Body of pancreas (tissue), 4 donors: ENCODE results near the gene URM1. TPM values are rescaled to one million over a fixed set of nuclear protein-coding genes. Genes with fewer than 3 reads are reported as not detected.
A peak's percentile ranks its signal among the peaks of the same experiment; 100 is the strongest.
"Not testable (repeated sequence)": the region's sequence is repeated elsewhere in the genome, so short reads cannot be mapped to it uniquely, and the experiment has no call there.

Experiments
- ATAC-seq: fragments of 150-250 bp; one replicate; pipeline ENCODE4 v1.9.1; 2016
- DNase-seq, 4 donors: peaks; one replicate each; pipeline ENCODE4 v3.0.0-alpha.2; 2019
- H3K27ac ChIP-seq, 4 donors: fragments of 200-600 bp; sonication (generic); 1 replicate in 3 of 4; 2 replicates in 1 of 4; pipeline versions ENCODE4 v1.5.1 to v1.6.1; 2016 to 2019; ENCODE audit warnings: mild to moderate bottlenecking in 1 of 4, mixed read lengths in 1 of 4, moderate library complexity in 1 of 4
- H3K27me3 ChIP-seq, 2 donors: fragments of 200-600 bp; sonication (generic); one replicate each; pipeline ENCODE4 v1.6.0; 2016; ENCODE audit warnings: mild to moderate bottlenecking in 1 of 2
- H3K36me3 ChIP-seq, 2 donors: fragments of 200-600 bp; sonication (generic); replicated peaks in 1 of 2; 2 replicates each; pipeline ENCODE4 v1.5.1; 2016; ENCODE audit warnings: low read depth in 2 of 2; ENCODE audit not compliant: insufficient read depth in 1 of 2
- H3K4me1 ChIP-seq: fragments of 200-600 bp; sonication (generic); one replicate; pipeline ENCODE4 v1.6.0; 2016
- H3K4me3 ChIP-seq, 2 donors: fragments of 200-600 bp; sonication (generic); 1 replicate in 1 of 2; 2 replicates in 1 of 2; pipeline ENCODE4 v1.5.1; 2016 to 2019
- H3K9me3 ChIP-seq, 3 donors: fragments of 200-600 bp; sonication (generic); 1 replicate in 2 of 3; 2 replicates in 1 of 3; pipeline ENCODE4 v1.5.1; 2016
- CTCF ChIP-seq, 7 experiments: fragments of 450-650 bp in 4 of 7; fragments of 200-600 bp in 3 of 7; sonication (generic) in 3 of 7; IDR thresholded peaks; one replicate each; pipeline ENCODE4 v1.5.1; 2016 to 2019; ENCODE audit warnings: antibody characterized with exemption in 7 of 7
- POLR2A ChIP-seq, 3 donors: fragments of 450-650 bp; IDR thresholded peaks; one replicate each; pipeline ENCODE4 v1.6.1; 2016; ENCODE audit warnings: antibody characterized with exemption in 3 of 3, mild to moderate bottlenecking in 2 of 3
- WGBS, 2 donors: methylation state at CpG; one replicate each; pipeline ENCODE4 v1.1.5; 2017; 5-methylcytosine and 5-hydroxymethylcytosine counted together
- intact Hi-C: fragments of 100-400 bp; cut with DNase I; formaldehyde crosslinking; loops from one replicate; pipeline ENCODE4 v1.15.1; 2023
- total RNA-seq, 2 donors: library from RNA; depleted of rRNA; stranded (reverse); fragments of >200 nt; gene quantifications; one replicate each; pipeline ENCODE4 v1.1.0, GENCODE V29; 2016

Gene URM1
- total RNA-seq, 2 donors from 2014 or later, result 15.6 to 23.4 TPM

- ATAC-seq (no peak), DNase-seq (no peak)
- Histone ChIP-seq H3K36me3 (no peaks in the 10 kb centered on the region), H3K4me1 (no peaks in the 10 kb centered on the region), H3K4me3 (no peak overlapping the region), H3K9me3 (no peaks in the 10 kb centered on the region), H3K27me3 (no peaks in the 10 kb centered on the region), H3K27ac (no peak overlapping the region)
- 20 to 60% methylated on average over 4 to 11 of the region's 11 CpGs for WGBS, 2 donors
- intact Hi-C loops, result no loop called here
- TF ChIP-seq CTCF (IDR thresholded peaks at IDR 0.05) (no peak), POLR2A (IDR thresholded peaks at IDR 0.05) (no peak)
Observed at GRCh38 chr9:128411364-128412119, 40.4 kb downstream of the URM1 start.

- DNase-seq (peak in 3 of 4 donors; percentile 16 to 44 (median 38)), ATAC-seq (no peak)
- TF ChIP-seq CTCF (IDR thresholded peaks at IDR 0.05) (peak in 4 of 7 experiments; percentile 24 to 43 (median 39)), POLR2A (IDR thresholded peaks at IDR 0.05) (no peak)
- H3K27ac ChIP-seq, result no peak overlapping the region
- 4 to 11% methylated on average over 10 to 13 of the region's 13 CpGs for WGBS, 2 donors
- no peaks in the 10 kb centered on the region for H3K27me3 ChIP-seq
- no peaks in the 10 kb centered on the region for H3K9me3 ChIP-seq
- H3K4me1 ChIP-seq, result no peaks in the 10 kb centered on the region
- intact Hi-C loops, result no loop called here
- H3K36me3 ChIP-seq, result no peaks in the 10 kb centered on the region
- no peak overlapping the region for H3K4me3 ChIP-seq
Observed at GRCh38 chr9:128412120-128412790, 41.1 kb downstream of the URM1 start.

DNA sequence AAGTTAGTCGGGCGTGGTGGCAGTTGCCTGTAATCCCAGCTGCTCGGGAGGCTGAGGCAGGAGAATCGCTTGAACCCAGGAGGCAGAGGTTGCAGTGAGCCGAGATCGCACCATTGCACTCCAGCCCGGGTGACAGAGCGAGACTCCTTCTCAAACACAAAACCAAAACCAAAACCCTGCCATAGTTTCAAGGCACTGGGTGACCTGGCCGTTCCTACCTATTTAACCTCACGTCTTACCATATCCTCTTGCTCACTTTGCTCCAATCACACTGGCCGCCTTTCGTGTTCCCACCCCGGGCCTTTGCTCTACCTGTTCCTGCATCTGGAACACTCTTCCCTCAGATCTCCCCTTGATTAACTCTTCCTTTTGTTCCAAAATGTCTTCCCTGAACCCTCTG is 42.6 kb downstream of the URM1 start:
- 79 to 86% methylated on average over 9 to 13 of the region's 13 CpGs for WGBS, 2 donors
- H3K36me3 ChIP-seq, H3K4me1 ChIP-seq, H3K4me3 ChIP-seq, H3K27me3 ChIP-seq, DNase-seq, intact Hi-C loops, H3K9me3 ChIP-seq, ATAC-seq, H3K27ac ChIP-seq: not testable (repeated sequence)

DNA sequence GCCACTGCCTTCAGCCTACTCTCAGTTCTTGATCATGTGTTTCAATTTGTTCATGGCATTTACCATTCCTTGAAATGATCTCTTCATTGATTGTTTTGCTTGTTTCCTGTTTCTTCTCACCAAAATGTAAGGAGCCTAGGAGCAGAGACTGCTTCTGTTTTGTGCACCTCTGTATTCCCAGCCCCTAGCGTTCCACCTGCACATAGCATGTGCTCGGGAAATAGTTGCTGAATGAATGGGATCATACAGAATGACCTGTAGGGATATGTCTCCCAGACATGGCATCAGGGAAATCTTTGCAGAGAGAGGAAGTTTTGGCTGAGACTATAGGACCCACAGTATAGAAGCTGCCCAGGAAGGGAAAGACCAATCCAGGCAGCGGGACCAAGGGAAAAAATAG is 43.3 kb downstream of the URM1 start:
- DNase-seq (no peak), ATAC-seq (no peak)
- WGBS, 2 donors, result 42 to 65% methylated on average over 3 of the region's 3 CpGs
- H3K4me3 ChIP-seq, result no peak overlapping the region
- H3K4me1 ChIP-seq, result peaks cover 7% of the 10 kb centered on the region
- intact Hi-C loops, result no loop called here
- no peak overlapping the region for H3K27ac ChIP-seq
- H3K9me3 ChIP-seq, result no peaks in the 10 kb centered on the region
- no peaks in the 10 kb centered on the region for H3K36me3 ChIP-seq
- TF ChIP-seq POLR2A (IDR thresholded peaks at IDR 0.05) (no peak), CTCF (IDR thresholded peaks at IDR 0.05) (no peak)
- no peaks in the 10 kb centered on the region for H3K27me3 ChIP-seq

GRCh38 chr9:128415281-128415680 is 44.1 kb downstream of the URM1 start:
- H3K27ac ChIP-seq, result no peak overlapping the region
- H3K36me3 ChIP-seq, result no peaks in the 10 kb centered on the region
- H3K4me3 ChIP-seq, result no peak overlapping the region
- no peaks in the 10 kb centered on the region for H3K9me3 ChIP-seq
- peaks cover 14% of the 10 kb centered on the region for H3K4me1 ChIP-seq
- DNase-seq (no peak), ATAC-seq (no peak)
- WGBS, 2 donors, result 40 to 48% methylated on average over 1 to 2 of the region's 2 CpGs
- no peaks in the 10 kb centered on the region for H3K27me3 ChIP-seq
- TF ChIP-seq POLR2A (IDR thresholded peaks at IDR 0.05) (no peak), CTCF (IDR thresholded peaks at IDR 0.05) (no peak)
- intact Hi-C loops, result no loop called here
